PFSK-1 (cell line): Measurements from ENCODE around the gene GMIP.

ENCODE experiments used
- POLR2AphosphoS5 ChIP-seq: IDR thresholded peaks from 2 replicates; pipeline ENCODE4 v1.6.1; 2012; ENCODE audit warnings: low read depth, mild to moderate bottlenecking, control low read depth, low read length, moderate library complexity
- TAF1 ChIP-seq: IDR thresholded peaks from 2 replicates; pipeline ENCODE4 v1.6.1; 2012; ENCODE audit warnings: low read length, control low read depth, borderline replicate concordance; ENCODE audit not compliant: insufficient read depth

DNA sequence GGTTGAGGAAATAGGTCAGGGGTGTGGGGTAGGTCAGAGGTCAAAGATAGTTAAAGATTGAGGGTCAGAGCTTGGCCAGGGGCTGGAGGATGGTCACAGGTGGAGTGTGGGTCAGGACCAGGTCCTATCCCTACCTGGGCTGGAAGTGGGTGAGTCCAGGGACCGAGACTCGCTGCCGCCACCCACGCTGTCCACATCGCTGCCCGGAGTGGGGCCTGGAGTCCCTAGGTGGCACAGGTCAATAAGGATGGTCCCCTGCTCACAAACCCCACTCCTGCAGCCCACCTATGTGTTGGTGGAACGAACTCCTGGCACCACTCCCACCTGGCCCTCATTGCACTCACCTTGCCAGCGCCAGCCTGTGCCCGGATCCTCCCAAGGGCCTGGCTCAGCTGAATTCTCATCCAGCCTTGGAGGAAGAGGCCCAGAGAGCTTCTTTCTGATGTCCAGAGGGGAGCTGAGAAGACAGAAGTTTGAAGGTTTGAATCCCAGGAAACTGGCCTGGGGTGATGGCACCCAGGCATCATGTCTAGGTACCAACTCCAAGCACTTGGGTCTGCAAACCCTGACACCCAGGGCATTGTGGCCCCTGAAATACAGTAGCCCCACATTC lies 6.8 kb downstream of the GMIP start:
- TF ChIP-seq POLR2AphosphoS5, result no peak
- TF ChIP-seq TAF1, result no peak
